Body of pancreas (tissue), 4 donors: ENCODE results near the gene DNAH1. TPM values are rescaled to one million over a fixed set of nuclear protein-coding genes. Genes with fewer than 3 reads are reported as not detected.

Source experiments
- ATAC-seq: fragments of 150-250 bp; one replicate; pipeline ENCODE4 v1.9.1; 2016
- DNase-seq, 4 donors: peaks; one replicate each; pipeline ENCODE4 v3.0.0-alpha.2; 2019
- H3K27ac ChIP-seq, 4 donors: fragments of 200-600 bp; sonication (generic); 1 replicate in 3 of 4; 2 replicates in 1 of 4; pipeline versions ENCODE4 v1.5.1 to v1.6.1; 2016 to 2019; ENCODE audit warnings: mild to moderate bottlenecking in 1 of 4, mixed read lengths in 1 of 4, moderate library complexity in 1 of 4
- H3K27me3 ChIP-seq, 2 donors: fragments of 200-600 bp; sonication (generic); one replicate each; pipeline ENCODE4 v1.6.0; 2016; ENCODE audit warnings: mild to moderate bottlenecking in 1 of 2
- H3K36me3 ChIP-seq, 2 donors: fragments of 200-600 bp; sonication (generic); replicated peaks in 1 of 2; 2 replicates each; pipeline ENCODE4 v1.5.1; 2016; ENCODE audit warnings: low read depth in 2 of 2; ENCODE audit not compliant: insufficient read depth in 1 of 2
- H3K4me1 ChIP-seq: fragments of 200-600 bp; sonication (generic); one replicate; pipeline ENCODE4 v1.6.0; 2016
- H3K4me3 ChIP-seq, 2 donors: fragments of 200-600 bp; sonication (generic); 1 replicate in 1 of 2; 2 replicates in 1 of 2; pipeline ENCODE4 v1.5.1; 2016 to 2019
- H3K9me3 ChIP-seq, 3 donors: fragments of 200-600 bp; sonication (generic); 1 replicate in 2 of 3; 2 replicates in 1 of 3; pipeline ENCODE4 v1.5.1; 2016
- POLR2A ChIP-seq, 3 donors: fragments of 450-650 bp; IDR thresholded peaks; one replicate each; pipeline ENCODE4 v1.6.1; 2016; ENCODE audit warnings: antibody characterized with exemption in 3 of 3, mild to moderate bottlenecking in 2 of 3
- WGBS, 2 donors: methylation state at CpG; one replicate each; pipeline ENCODE4 v1.1.5; 2017; 5-methylcytosine and 5-hydroxymethylcytosine counted together
- intact Hi-C: fragments of 100-400 bp; cut with DNase I; formaldehyde crosslinking; loops from one replicate; pipeline ENCODE4 v1.15.1; 2023
- total RNA-seq, 2 donors: library from RNA; depleted of rRNA; stranded (reverse); fragments of >200 nt; gene quantifications; one replicate each; pipeline ENCODE4 v1.1.0, GENCODE V29; 2016
- TF ChIP-seq, protein P1 (sequence below), 7 experiments: fragments of 450-650 bp in 4 of 7; fragments of 200-600 bp in 3 of 7; sonication (generic) in 3 of 7; IDR thresholded peaks; one replicate each; pipeline ENCODE4 v1.5.1; 2016 to 2019; ENCODE audit warnings: antibody characterized with exemption in 7 of 7

DNAH1 gene
- total RNA-seq, 2 donors from 2014 or later, result 6.0 to 14.8 TPM

DNA sequence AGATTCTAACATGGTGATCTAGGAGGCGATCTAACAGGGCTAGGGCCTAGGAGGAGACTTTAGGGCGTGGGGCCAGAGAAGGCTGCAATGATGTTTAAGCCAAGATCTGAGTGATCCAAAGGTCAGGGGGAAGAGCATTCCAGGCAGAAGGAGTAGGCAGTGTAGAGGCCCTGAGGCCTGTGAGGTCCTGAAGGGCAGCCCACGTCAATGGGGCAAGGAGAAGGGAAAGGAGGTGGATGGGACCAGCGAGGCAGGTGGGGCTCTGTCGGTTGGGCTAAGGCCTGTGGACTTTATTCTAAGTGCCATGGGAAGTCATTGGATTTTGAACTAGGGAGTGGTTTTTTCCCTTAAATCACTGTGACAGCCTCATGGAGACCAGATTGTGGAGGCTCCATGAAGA lies 10.2 kb upstream of the DNAH1 start:
- ATAC-seq, result no peak
- WGBS, 2 donors, result 88 to 94% methylated on average over 5 of the region's 5 CpGs
- Histone ChIP-seq H3K4me1 (peaks cover 13% of the 10 kb centered on the region), H3K27me3 (no peaks in the 10 kb centered on the region), H3K36me3 (no peaks in the 10 kb centered on the region), H3K27ac (no peak overlapping the region), H3K9me3 (no peaks in the 10 kb centered on the region), H3K4me3 (no peak overlapping the region)
- intact Hi-C loops, result no loop called here
- DNase-seq, result no peak
- TF ChIP-seq, protein P1, sequence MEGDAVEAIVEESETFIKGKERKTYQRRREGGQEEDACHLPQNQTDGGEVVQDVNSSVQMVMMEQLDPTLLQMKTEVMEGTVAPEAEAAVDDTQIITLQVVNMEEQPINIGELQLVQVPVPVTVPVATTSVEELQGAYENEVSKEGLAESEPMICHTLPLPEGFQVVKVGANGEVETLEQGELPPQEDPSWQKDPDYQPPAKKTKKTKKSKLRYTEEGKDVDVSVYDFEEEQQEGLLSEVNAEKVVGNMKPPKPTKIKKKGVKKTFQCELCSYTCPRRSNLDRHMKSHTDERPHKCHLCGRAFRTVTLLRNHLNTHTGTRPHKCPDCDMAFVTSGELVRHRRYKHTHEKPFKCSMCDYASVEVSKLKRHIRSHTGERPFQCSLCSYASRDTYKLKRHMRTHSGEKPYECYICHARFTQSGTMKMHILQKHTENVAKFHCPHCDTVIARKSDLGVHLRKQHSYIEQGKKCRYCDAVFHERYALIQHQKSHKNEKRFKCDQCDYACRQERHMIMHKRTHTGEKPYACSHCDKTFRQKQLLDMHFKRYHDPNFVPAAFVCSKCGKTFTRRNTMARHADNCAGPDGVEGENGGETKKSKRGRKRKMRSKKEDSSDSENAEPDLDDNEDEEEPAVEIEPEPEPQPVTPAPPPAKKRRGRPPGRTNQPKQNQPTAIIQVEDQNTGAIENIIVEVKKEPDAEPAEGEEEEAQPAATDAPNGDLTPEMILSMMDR (IDR thresholded peaks at IDR 0.05), result no peak
- TF ChIP-seq POLR2A (IDR thresholded peaks at IDR 0.05), result no peak

DNA sequence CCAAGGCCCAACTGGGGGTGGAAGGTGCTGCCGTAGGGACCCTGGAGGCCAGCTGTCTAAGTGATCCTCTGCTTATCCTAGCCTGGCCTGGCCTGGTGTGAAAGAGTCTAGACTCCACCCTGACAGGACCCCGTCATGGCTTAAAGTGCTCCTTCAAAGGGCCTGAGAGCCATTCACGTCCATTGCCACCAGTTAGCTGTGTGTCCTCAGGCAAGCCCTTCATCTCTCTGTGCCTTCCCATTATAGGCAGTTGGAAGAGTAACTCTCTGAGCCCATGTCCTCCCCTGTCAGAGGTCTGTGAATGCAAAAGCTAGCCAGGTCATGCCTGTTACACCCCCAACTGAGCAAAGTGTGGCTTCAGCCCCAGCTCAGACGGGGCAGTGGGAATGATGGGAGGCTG lies 9.1 kb upstream of the DNAH1 start:
- no peak overlapping the region for H3K27ac ChIP-seq
- no peak for TF ChIP-seq POLR2A (IDR thresholded peaks at IDR 0.05)
- TF ChIP-seq, protein P1 (IDR thresholded peaks at IDR 0.05), result no peak
- H3K9me3 ChIP-seq, result no peaks in the 10 kb centered on the region
- intact Hi-C loops, result no loop called here
- H3K27me3 ChIP-seq, result no peaks in the 10 kb centered on the region
- WGBS, 2 donors, result 96 to 100% methylated on average over 1 to 4 of the region's 4 CpGs
- H3K4me1 ChIP-seq, result peaks cover 12% of the 10 kb centered on the region
- no peaks in the 10 kb centered on the region for H3K36me3 ChIP-seq
- ATAC-seq (no peak), DNase-seq (no peak)
- no peak overlapping the region for H3K4me3 ChIP-seq

DNA sequence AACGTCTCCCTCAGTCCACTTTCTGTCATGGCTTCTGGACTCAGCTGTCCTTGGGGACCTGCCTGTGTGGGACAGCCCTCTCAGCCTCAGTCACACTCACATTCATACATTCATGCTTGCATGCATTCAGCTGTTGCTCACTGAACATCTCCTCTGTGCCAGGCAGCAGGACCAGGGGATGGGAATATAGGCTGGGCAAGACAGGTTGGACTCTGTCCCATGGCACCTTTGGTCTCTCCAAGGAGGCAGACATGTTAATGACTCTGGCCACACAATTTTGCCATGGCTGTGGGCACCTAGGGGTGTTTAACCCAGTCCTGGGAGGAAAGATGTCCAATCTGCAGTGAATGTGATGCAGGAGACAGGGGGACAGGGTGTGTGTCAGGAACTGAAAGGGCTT lies 7.8 kb upstream of the DNAH1 start:
- ATAC-seq (no peak), DNase-seq (no peak)
- peaks cover 12% of the 10 kb centered on the region for H3K4me1 ChIP-seq
- no peaks in the 10 kb centered on the region for H3K27me3 ChIP-seq
- WGBS, 2 donors, result 33 to 60% methylated on average over 1 of the region's 1 CpG
- intact Hi-C loops, result no loop called here
- H3K36me3 ChIP-seq, result no peaks in the 10 kb centered on the region
- no peaks in the 10 kb centered on the region for H3K9me3 ChIP-seq
- no peak overlapping the region for H3K4me3 ChIP-seq
- no peak overlapping the region for H3K27ac ChIP-seq
- TF ChIP-seq, protein P1 (IDR thresholded peaks at IDR 0.05), result no peak
- no peak for TF ChIP-seq POLR2A (IDR thresholded peaks at IDR 0.05)

DNA sequence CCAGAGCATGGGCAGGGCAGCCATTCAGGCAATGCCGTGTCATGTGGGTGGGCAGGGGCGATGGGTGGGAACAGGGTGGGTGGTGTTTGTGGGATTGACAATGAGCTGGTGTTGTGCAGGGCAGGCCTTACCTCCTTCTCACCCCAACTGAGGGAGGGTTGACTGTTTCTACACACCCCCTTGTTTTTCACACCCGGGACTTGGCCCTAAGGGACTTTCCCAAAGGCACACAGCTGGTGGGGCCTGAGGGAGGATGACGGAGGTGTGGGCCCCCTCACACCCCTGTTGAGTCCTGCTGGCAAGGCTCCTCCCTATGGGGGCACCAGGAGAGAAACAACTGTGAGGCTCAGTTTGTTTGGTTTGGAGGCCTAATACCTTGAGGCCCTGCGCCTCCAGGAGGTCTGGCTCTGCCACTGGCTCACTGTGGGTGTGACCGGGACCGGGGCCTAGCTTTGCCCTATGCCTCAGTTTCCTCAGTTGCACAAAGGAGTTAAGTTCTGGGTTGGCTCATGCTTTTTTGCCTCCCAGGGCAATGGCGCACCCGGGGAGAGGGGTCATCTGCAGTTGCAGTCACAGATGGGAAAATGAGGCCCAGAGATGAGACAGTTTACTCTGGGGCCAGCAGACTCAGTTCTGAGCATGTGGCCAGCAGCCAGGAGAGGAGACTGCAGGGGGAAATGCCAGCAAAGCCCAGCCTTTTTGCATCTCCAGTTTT lies 5.1 kb upstream of the DNAH1 start:
- Histone ChIP-seq H3K36me3 (no peaks in the 10 kb centered on the region), H3K4me1 (peaks cover 12% of the 10 kb centered on the region), H3K27ac (no peak overlapping the region), H3K9me3 (no peaks in the 10 kb centered on the region), H3K4me3 (no peak overlapping the region), H3K27me3 (no peaks in the 10 kb centered on the region)
- 85 to 88% methylated on average over 8 to 9 of the region's 9 CpGs for WGBS, 2 donors
- ATAC-seq (no peak), DNase-seq (no peak)
- intact Hi-C loops, result no loop called here
- no peak for TF ChIP-seq POLR2A (IDR thresholded peaks at IDR 0.05)
- TF ChIP-seq, protein P1 (IDR thresholded peaks at IDR 0.05), result no peak

DNA sequence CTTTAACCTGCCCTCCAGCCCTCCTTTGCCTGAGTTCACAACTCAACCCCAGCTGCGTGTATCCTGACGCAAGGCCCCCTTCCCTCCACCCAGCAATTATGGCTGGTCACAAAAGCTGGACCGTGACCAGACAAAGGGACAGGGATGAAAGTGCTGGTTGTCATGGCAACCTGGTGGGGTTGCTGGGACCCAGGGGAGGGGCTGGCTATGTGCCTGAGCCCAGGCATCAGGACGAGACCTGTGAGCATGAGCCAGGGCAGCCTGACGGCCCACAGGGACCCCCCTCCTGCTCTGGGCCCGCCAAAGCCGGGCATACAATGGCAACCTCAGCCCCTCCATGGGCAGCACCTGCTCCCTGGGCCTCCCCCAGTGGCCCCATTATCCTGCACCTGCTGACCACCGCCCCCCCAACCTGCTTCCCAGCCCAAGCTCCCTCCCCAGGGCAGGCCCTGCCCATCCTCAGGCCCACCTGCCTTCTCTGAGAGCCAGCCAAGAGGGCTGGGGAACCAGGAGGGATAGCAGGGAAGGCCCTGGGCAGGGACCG lies 4.5 kb upstream of the DNAH1 start:
- intact Hi-C loops, result no loop called here
- Histone ChIP-seq H3K27me3 (no peaks in the 10 kb centered on the region), H3K4me3 (no peak overlapping the region), H3K9me3 (no peaks in the 10 kb centered on the region), H3K36me3 (no peaks in the 10 kb centered on the region), H3K27ac (no peak overlapping the region), H3K4me1 (peaks cover 12% of the 10 kb centered on the region)
- no peak for DNase-seq
- TF ChIP-seq, protein P1 (IDR thresholded peaks at IDR 0.05), result no peak
- no peak for TF ChIP-seq POLR2A (IDR thresholded peaks at IDR 0.05)
- WGBS, 2 donors, result 80 to 94% methylated on average over 2 to 9 of the region's 9 CpGs
- no peak for ATAC-seq
